Ovary (tissue), 9 donors: ENCODE data around the gene SOX6. TPM values are rescaled to one million over a fixed set of nuclear protein-coding genes. Genes with fewer than 3 reads are reported as not detected.

Source experiments
- DNase-seq, 5 donors: peaks; one replicate each; pipeline ENCODE4 v3.0.0-alpha.2; 2019 to 2020
- H3K27ac ChIP-seq, 2 donors: fragments of 200-600 bp; one replicate each; pipeline versions ENCODE4 v1.5.1 to v1.8.0; 2019 to 2022
- H3K27me3 ChIP-seq: fragments of 200-600 bp; one replicate; pipeline ENCODE4 v1.8.0; 2022
- H3K36me3 ChIP-seq: fragments of 200-600 bp; sonication (generic); one replicate; pipeline ENCODE4 v1.5.1; 2019
- H3K4me1 ChIP-seq: one replicate; pipeline ENCODE4 v1.8.1; 2013; ENCODE audit warnings: mild to moderate bottlenecking, moderate library complexity; ENCODE audit not compliant: insufficient read depth
- H3K4me3 ChIP-seq: fragments of 200-600 bp; sonication (generic); one replicate; pipeline ENCODE4 v1.5.1; 2017
- H3K9me3 ChIP-seq, 2 donors: fragments of 200-600 bp in 1 of 2; sonication (generic) in 1 of 2; one replicate each; pipeline versions ENCODE4 v1.5.1 to v1.8.1; 2013 to 2019; ENCODE audit warnings: mild to moderate bottlenecking in 1 of 2, moderate library complexity in 1 of 2
- EP300 ChIP-seq: sonication (generic); formaldehyde crosslinking; IDR thresholded peaks from one replicate; pipeline ENCODE4 v1.6.1; 2017; ENCODE audit warnings: antibody characterized with exemption
- POLR2A ChIP-seq: fragments of 450-650 bp; IDR thresholded peaks from one replicate; pipeline ENCODE4 v1.6.1; 2017; ENCODE audit warnings: antibody characterized with exemption, mild to moderate bottlenecking, moderate library complexity
- WGBS, 3 donors: extraction: QIAGEN DNeasy Blood & Tissue Kit in 1 of 3; methylation state at CpG; one replicate each; pipeline versions ENCODE4 v1.1.5 to v1.1.7; 2013 to 2017; 5-methylcytosine and 5-hydroxymethylcytosine counted together
- intact Hi-C, 4 donors: fragments of 100-400 bp; cut with DNase I; formaldehyde crosslinking; loops; one replicate each; pipeline versions ENCODE4 v1.11.0 to v1.15.1; 2022 to 2023
- polyA plus RNA-seq, 2 donors: library from polyadenylated mRNA; stranded (reverse); fragments of 200-250 nt in 1 of 2; fragments of 350-450 nt in 1 of 2; fragmentation: Illumina TruSeq in 1 of 2; extraction: RNeasy Lipid Tissue Mini Kit (QIAGEN cat#74804) in 1 of 2; gene quantifications; one replicate each; pipeline ENCODE4 v1.2.3, GENCODE V29; 2013 to 2014
- total RNA-seq, 7 donors: library from RNA; depleted of rRNA in 2 of 7; stranded (reverse); fragments of >200 nt in 2 of 7; fragmentation: NEBNext Ultra II Directional in 3 of 7; extraction: Animal tissue kit (Norgen Biotek cat#: 25700) in 3 of 7; gene quantifications; one replicate each; pipeline versions ENCODE4 v1.1.0 to v1.2.4, GENCODE V29; 2016 to 2023
- TF ChIP-seq, protein P1 (sequence below), 3 donors: fragments of 450-650 bp in 2 of 3; fragments of 200-600 bp in 1 of 3; IDR thresholded peaks; one replicate each; pipeline versions ENCODE4 v1.5.1 to v1.8.0; 2016 to 2022; ENCODE audit warnings: antibody characterized with exemption in 3 of 3, mild to moderate bottlenecking in 1 of 3
- donor health status: DM: no; HTN: no; CAD: no; lungs with moderate emphysema.
- donor health status: DM: no; HTN: no; CAD: no.
- donor health status: Bipolar disorder and iron deficiency.
- donor health status: DM: yes; HTN: yes; CAD: no.
- donor health status: DM: no; HTN: no; CAD: no.
- donor health status: DM: yes; HTN: yes; CAD: no.

The SOX6 gene
- total and polyA plus RNA-seq, 9 donors, result 0.61 to 29.4 (median 4.7) TPM

DNA sequence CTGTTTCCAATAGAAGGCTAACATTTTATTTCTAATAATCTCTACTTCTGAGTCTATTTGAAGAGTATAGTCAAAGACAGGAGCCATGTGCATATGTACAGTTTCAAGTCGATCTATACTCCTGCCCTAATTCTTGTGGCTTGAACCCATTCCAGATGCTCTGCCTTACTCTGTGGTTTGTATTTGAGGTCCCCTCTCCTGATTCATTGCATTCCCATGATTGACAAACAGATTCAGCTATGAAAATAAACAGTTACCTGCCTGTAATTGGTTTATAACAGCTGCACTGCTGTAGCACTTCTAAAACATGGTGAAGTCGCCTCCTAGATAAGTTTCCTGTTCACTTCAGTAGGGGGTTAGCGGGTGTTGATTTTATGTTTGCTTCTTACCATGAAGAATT is 138.7 kb downstream of the SOX6 start:
- Histone ChIP-seq H3K27me3 (no peaks in the 10 kb centered on the region), H3K4me1 (no peaks in the 10 kb centered on the region), H3K4me3 (no peak overlapping the region), H3K27ac (no peak overlapping the region), H3K9me3 (no peaks in the 10 kb centered on the region), H3K36me3 (no peaks in the 10 kb centered on the region)
- TF ChIP-seq POLR2A (no peak), EP300 (no peak)
- TF ChIP-seq, protein P1, sequence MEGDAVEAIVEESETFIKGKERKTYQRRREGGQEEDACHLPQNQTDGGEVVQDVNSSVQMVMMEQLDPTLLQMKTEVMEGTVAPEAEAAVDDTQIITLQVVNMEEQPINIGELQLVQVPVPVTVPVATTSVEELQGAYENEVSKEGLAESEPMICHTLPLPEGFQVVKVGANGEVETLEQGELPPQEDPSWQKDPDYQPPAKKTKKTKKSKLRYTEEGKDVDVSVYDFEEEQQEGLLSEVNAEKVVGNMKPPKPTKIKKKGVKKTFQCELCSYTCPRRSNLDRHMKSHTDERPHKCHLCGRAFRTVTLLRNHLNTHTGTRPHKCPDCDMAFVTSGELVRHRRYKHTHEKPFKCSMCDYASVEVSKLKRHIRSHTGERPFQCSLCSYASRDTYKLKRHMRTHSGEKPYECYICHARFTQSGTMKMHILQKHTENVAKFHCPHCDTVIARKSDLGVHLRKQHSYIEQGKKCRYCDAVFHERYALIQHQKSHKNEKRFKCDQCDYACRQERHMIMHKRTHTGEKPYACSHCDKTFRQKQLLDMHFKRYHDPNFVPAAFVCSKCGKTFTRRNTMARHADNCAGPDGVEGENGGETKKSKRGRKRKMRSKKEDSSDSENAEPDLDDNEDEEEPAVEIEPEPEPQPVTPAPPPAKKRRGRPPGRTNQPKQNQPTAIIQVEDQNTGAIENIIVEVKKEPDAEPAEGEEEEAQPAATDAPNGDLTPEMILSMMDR (IDR thresholded peaks at IDR 0.05), result no peak
- intact Hi-C loops, result no loop called here
- no peak for DNase-seq
- 80 to 85% (median 83%) methylated on average over 3 of the region's 3 CpGs for WGBS, 3 donors

DNA sequence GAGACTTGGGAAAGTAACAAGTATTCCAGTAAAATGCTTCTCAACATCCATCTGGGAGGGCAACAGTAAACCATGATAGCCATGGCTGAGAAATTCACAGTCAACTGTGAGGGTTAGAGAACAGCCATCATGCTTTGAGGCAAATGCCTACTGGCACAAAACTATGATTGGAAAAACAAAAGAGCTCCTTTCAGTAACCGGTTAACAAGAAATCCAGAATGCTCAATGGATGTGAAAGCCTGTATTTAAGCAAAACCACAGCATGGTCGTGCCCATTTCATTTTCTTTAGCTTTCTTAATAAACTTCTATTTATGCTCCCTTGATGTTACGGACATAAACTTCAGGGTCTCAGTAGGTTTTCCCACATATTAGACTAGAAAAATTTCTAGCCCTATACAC is 139.5 kb downstream of the SOX6 start:
- H3K27ac ChIP-seq, result no peak overlapping the region
- no peaks in the 10 kb centered on the region for H3K36me3 ChIP-seq
- 76 to 88% (median 85%) methylated on average over 3 of the region's 3 CpGs for WGBS, 3 donors
- intact Hi-C loops, result no loop called here
- no peaks in the 10 kb centered on the region for H3K27me3 ChIP-seq
- no peaks in the 10 kb centered on the region for H3K4me1 ChIP-seq
- no peak for DNase-seq
- TF ChIP-seq POLR2A (no peak), EP300 (no peak)
- TF ChIP-seq, protein P1 (IDR thresholded peaks at IDR 0.05), result no peak
- H3K4me3 ChIP-seq, result no peak overlapping the region
- H3K9me3 ChIP-seq, result no peaks in the 10 kb centered on the region

DNA sequence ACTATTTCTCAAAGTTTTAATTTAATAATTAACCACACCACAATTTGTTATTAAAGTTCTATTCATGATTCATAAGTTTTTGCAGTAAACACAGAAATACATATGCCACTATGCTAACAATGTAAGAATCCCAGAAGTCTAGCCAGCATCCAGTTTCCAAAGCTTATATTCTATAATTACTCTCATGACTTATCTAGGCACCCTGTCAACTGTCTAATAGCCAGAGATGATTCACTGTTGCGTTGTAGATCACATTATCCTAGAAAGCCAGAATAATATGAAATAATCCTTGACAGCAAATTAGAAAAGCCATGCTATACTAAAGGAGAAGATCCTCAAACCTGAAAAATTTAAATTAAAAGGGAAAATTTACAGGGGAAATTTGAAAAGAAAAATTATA is 141.0 kb downstream of the SOX6 start:
- no peaks in the 10 kb centered on the region for H3K4me1 ChIP-seq
- H3K9me3 ChIP-seq, result no peaks in the 10 kb centered on the region
- no peak overlapping the region for H3K4me3 ChIP-seq
- no peaks in the 10 kb centered on the region for H3K27me3 ChIP-seq
- intact Hi-C loops, result no loop called here
- TF ChIP-seq, protein P1 (IDR thresholded peaks at IDR 0.05), result no peak
- no peak for TF ChIP-seq POLR2A
- no peak for TF ChIP-seq EP300
- DNase-seq, result no peak
- WGBS, 3 donors, result 79 to 92% (median 92%) methylated on average over 1 of the region's 1 CpG
- no peak overlapping the region for H3K27ac ChIP-seq
- no peaks in the 10 kb centered on the region for H3K36me3 ChIP-seq

DNA sequence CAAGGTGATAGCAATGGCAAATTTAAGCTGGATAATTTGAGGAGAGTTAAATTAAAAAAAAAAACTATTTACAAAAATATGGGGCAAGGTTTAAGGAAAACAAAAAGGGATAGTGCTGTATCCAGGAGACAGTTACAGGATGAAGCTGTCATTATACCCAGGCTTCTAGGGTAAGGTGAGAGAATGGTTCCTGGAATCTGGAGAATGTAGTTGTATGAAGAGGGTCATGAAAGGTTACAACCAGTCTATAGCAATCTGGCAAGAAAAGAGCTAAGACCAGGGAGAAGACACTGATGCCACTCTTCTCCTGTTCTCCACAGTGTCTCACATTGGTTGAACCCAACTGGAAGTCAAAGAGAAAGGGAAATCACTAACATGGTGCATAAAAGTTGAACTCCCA is 144.9 kb downstream of the SOX6 start:
- Histone ChIP-seq H3K9me3 (no peaks in the 10 kb centered on the region), H3K27me3 (no peaks in the 10 kb centered on the region), H3K36me3 (no peaks in the 10 kb centered on the region), H3K4me3 (no peak overlapping the region), H3K27ac (no peak overlapping the region), H3K4me1 (no peaks in the 10 kb centered on the region)
- intact Hi-C loops, result no loop called here
- no peak for DNase-seq
- TF ChIP-seq, protein P1 (IDR thresholded peaks at IDR 0.05), result no peak
- TF ChIP-seq POLR2A (no peak), EP300 (no peak)

DNA sequence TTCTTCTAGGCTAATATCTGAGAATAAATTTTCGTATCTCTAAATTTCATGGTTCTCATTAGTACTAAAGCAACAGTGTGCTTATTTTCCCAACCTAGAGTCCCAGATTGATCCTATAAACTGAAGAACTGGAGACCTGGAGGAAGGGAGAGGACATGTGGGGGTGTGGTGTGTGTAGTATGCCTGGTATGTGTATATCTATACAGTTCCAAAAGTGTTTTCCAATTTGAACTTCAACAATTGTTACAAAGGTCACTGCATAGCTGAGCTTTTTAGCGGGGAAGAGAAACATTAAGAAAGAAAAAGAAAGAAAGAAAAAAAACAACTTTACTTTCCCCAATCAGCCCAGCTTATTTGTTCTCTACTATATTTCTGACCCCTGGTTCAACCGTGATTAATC is 152.1 kb downstream of the SOX6 start:
- intact Hi-C loops, result no loop called here
- Histone ChIP-seq H3K4me1 (no peaks in the 10 kb centered on the region), H3K9me3 (no peaks in the 10 kb centered on the region), H3K27ac (no peak overlapping the region), H3K4me3 (no peak overlapping the region), H3K36me3 (no peaks in the 10 kb centered on the region), H3K27me3 (no peaks in the 10 kb centered on the region)
- 46 to 61% (median 54%) methylated on average over 3 of the region's 3 CpGs for WGBS, 3 donors
- TF ChIP-seq, protein P1 (IDR thresholded peaks at IDR 0.05), result no peak
- TF ChIP-seq EP300 (no peak), POLR2A (no peak)
- no peak for DNase-seq
